ENCODE measurements around the gene MS4A18. TPM values are rescaled to one million over a fixed set of nuclear protein-coding genes. Genes with fewer than 3 reads are reported as not detected.
"Not testable (repeated sequence)": the region's sequence is repeated elsewhere in the genome, so short reads cannot be mapped to it uniquely, and the experiment has no call there.

Gene MS4A18
- total and polyA plus RNA-seq, 2 experiments from 2014 or later = not detected

DNA sequence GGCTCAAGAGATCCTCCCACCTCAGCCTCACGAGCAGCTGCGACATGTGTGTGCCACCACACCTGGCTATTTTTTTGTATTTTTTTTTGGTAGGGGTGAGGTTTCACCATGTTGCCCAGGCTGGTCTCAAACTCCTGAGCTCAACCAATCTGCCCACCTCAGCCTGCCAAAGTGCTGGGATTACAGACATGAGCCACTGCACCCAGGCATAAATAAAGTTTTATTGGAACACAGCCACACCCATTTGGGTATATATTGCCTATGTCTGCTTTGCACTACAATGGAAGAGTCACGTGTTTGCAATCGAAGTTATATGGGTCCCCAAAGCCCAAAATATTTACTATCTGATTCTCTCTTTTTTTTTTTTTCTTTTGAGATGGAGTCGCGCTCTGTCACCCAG is 30.4 kb downstream of the MS4A18 start:
- Histone ChIP-seq H3K27ac (no peak overlapping the region), H3F3A (ENCODE audit: insufficient read depth) (no peaks in the 10 kb centered on the region), H2AFZ (no peak overlapping the region), H3K9me3 (ENCODE audit: low read depth) (no peaks in the 10 kb centered on the region), H3K4me3 (no peak overlapping the region), H3K36me3 (ENCODE audit: low read depth) (no peaks in the 10 kb centered on the region), H3K79me2 (ENCODE audit: insufficient read depth) (no peaks in the 10 kb centered on the region), H3K27me3 (replicated peaks; ENCODE audit: insufficient read depth) (peaks cover 40% of the 10 kb centered on the region), H4K20me1 (ENCODE audit: insufficient read depth) (no peaks in the 10 kb centered on the region), H3K4me1 (ENCODE audit: insufficient read depth) (no peaks in the 10 kb centered on the region), H3K4me2 (ENCODE audit: unreplicated experiment) (no peak overlapping the region), H3K9me2 (ENCODE audit: insufficient read depth) (no peaks in the 10 kb centered on the region), H3K9ac (no peak overlapping the region)
- TF ChIP-seq EZH2phosphoT487 (IDR thresholded peaks at IDR 0.05; ENCODE audit: insufficient read depth, low read depth) (no peak), EZH2 (IDR thresholded peaks at IDR 0.05; ENCODE audit: insufficient read depth, poor library complexity, severe bottlenecking) (no peak)
- in situ Hi-C loops (cut with MboI) = no loop called here
- DNase-seq = no peak
- WGBS, 2 experiments (ENCODE audit: low coverage in 1 of 2, low lambda C conversion rate in 2 of 2, missing lambda C conversion rate in 2 of 2) = 39 to 45% methylated on average over 6 of the region's 6 CpGs

DNA sequence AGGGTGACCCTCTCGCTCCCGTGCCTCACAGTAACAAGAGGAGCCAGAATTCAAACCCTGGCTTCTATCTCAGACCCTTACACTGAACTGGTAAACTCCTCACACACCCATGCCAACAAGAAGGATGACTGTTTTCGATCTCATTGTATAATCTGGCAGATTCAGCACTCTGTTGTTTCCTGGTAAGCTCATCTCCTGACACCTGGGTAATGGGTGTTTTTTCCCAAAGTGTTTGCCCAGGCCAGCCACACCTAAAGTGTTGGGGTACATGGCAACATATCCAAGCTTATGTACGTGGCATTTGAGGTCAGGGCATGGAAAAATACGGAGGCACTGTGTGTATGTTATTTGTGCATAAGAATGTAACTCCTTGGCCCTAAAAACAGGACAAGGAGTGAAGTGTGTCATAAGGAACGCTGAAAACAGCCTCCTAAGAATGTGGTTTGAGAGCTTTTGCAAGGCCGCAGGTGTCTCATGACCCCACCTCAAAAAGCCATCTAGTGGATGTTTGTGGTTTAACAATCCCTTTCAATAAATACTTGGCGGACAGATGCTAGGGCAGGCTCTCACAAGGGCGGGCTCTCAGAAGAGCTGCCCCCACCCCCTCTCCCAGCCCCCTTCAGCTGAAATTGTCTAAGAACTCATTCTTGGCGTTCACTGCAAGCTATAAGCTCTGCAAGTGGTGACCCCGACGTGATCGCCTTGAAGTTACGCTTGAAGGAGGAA is 31.9 kb downstream of the MS4A18 start, which contains the start of gene MS4A15:
TSS of gene MS4A15 (plus strand) at position 561 of the 726 bp plus-strand sequence. CDS start 6,867 bp downstream, outside the sequence.
- H3K4me3 ChIP-seq = no peak within 1 kb of the TSS
- H3K9me2 ChIP-seq (ENCODE audit: insufficient read depth) = no peaks in the 10 kb centered on the region
- H3K4me2 ChIP-seq (ENCODE audit: unreplicated experiment) = no peak within 1 kb of the TSS
- H3K9me3 ChIP-seq (ENCODE audit: low read depth) = no peaks in the 10 kb centered on the region
- no peak within 1 kb of the TSS for H3K27ac ChIP-seq
- 29 to 33% methylated on average over 14 of the region's 14 CpGs for WGBS, 2 experiments (ENCODE audit: low coverage in 1 of 2, low lambda C conversion rate in 2 of 2, missing lambda C conversion rate in 2 of 2)
- TF ChIP-seq EZH2phosphoT487 (IDR thresholded peaks at IDR 0.05; ENCODE audit: insufficient read depth, low read depth) (no peak), EZH2 (IDR thresholded peaks at IDR 0.05; ENCODE audit: insufficient read depth, poor library complexity, severe bottlenecking) (no peak)
- no peaks in the 10 kb centered on the region for H3F3A ChIP-seq (ENCODE audit: insufficient read depth)
- no peak within 1 kb of the TSS for H2AFZ ChIP-seq
- no peaks in the 10 kb centered on the region for H4K20me1 ChIP-seq (ENCODE audit: insufficient read depth)
- H3K4me1 ChIP-seq (ENCODE audit: insufficient read depth) = no peaks in the 10 kb centered on the region
- H3K27me3 ChIP-seq (replicated peaks; ENCODE audit: insufficient read depth) = peaks cover 55% of the 10 kb centered on the region
- H3K79me2 ChIP-seq (ENCODE audit: insufficient read depth) = no peaks in the 10 kb centered on the region
- in situ Hi-C loops (cut with MboI) = no loop called here
- H3K36me3 ChIP-seq (ENCODE audit: low read depth) = no peaks in the 10 kb centered on the region
- H3K9ac ChIP-seq = no peak within 1 kb of the TSS
- peak; percentile 14 for DNase-seq

DNA sequence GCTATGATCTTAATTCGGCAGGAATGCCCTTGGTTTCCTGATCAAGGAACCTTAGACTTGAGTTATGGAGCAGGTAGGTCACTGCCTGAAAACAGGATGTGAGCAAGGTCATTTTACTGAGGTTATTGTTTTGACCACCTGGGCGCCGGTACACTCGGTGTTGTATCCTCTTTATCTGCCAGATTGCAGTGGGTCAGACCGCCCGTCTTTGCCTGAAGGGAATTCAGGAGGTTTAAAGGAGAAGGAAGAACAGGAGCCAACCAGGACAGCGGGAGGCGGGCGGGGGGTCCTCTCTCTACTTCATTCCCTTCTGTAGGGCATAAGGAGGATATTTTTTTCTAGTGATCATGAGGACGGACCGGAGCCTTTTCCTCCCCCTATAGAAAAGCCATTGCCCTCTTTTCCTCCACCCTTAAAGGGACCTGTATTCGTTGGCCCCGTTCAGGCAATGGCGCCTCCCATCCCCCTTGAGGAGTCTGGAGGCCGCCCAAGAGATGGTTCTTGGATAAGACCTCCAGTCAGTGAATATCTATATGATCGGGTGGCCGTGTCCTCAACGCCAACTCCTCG is 32.8 kb downstream of the MS4A18 start:
- no peaks in the 10 kb centered on the region for H3F3A ChIP-seq (ENCODE audit: insufficient read depth)
- no peak overlapping the region for H3K9ac ChIP-seq
- no peak overlapping the region for H2AFZ ChIP-seq
- no peak overlapping the region for H3K4me3 ChIP-seq
- no peaks in the 10 kb centered on the region for H3K79me2 ChIP-seq (ENCODE audit: insufficient read depth)
- H3K9me3 ChIP-seq (ENCODE audit: low read depth) = no peaks in the 10 kb centered on the region
- no peaks in the 10 kb centered on the region for H4K20me1 ChIP-seq (ENCODE audit: insufficient read depth)
- 49 to 52% methylated on average over 19 of the region's 19 CpGs for WGBS, 2 experiments (ENCODE audit: low coverage in 1 of 2, low lambda C conversion rate in 2 of 2, missing lambda C conversion rate in 2 of 2)
- TF ChIP-seq EZH2phosphoT487 (IDR thresholded peaks at IDR 0.05; ENCODE audit: insufficient read depth, low read depth) (no peak), EZH2 (IDR thresholded peaks at IDR 0.05; ENCODE audit: insufficient read depth, poor library complexity, severe bottlenecking) (no peak)
- H3K4me2 ChIP-seq (ENCODE audit: unreplicated experiment) = no peak overlapping the region
- H3K27me3 ChIP-seq (replicated peaks; ENCODE audit: insufficient read depth) = peaks cover 61% of the 10 kb centered on the region
- H3K9me2 ChIP-seq (ENCODE audit: insufficient read depth) = no peaks in the 10 kb centered on the region
- no peaks in the 10 kb centered on the region for H3K4me1 ChIP-seq (ENCODE audit: insufficient read depth)
- no peak overlapping the region for H3K27ac ChIP-seq
- in situ Hi-C loops (cut with MboI) = no loop called here
- DNase-seq = no peak
- no peaks in the 10 kb centered on the region for H3K36me3 ChIP-seq (ENCODE audit: low read depth)

DNA sequence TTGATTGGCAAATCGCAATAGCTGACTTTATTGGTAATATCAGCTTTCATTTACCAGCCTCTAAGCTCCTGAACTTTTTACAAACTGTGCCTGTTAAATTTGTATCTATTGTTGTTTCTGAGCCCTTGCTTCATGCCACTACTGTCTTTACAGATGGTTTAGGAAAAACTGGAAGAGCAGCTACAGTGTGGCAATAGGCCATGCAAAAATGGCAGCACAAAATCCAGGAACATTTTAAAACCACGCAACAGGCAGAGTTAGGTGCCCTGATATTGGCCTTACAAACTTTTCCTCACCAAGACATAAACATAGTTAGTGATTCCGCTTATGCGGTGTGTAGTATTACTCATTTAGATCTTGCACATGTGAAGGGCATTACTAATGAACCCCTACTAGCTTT is 34.2 kb downstream of the MS4A18 start:
- H3K4me1 ChIP-seq (ENCODE audit: insufficient read depth); DNase-seq; in situ Hi-C loops (cut with MboI); H3K4me3 ChIP-seq; H3F3A ChIP-seq (ENCODE audit: insufficient read depth); H3K36me3 ChIP-seq (ENCODE audit: low read depth); H3K9me3 ChIP-seq (ENCODE audit: low read depth); H3K9ac ChIP-seq; H3K9me2 ChIP-seq (ENCODE audit: insufficient read depth); H2AFZ ChIP-seq; H3K27ac ChIP-seq; H4K20me1 ChIP-seq (ENCODE audit: insufficient read depth); H3K4me2 ChIP-seq (ENCODE audit: unreplicated experiment); H3K79me2 ChIP-seq (ENCODE audit: insufficient read depth): not testable (repeated sequence)
- peaks cover 72% of the 10 kb centered on the region for H3K27me3 ChIP-seq (replicated peaks; ENCODE audit: insufficient read depth)
- 54 to 55% methylated on average over 4 of the region's 4 CpGs for WGBS, 2 experiments (ENCODE audit: low coverage in 1 of 2, low lambda C conversion rate in 2 of 2, missing lambda C conversion rate in 2 of 2)

DNA sequence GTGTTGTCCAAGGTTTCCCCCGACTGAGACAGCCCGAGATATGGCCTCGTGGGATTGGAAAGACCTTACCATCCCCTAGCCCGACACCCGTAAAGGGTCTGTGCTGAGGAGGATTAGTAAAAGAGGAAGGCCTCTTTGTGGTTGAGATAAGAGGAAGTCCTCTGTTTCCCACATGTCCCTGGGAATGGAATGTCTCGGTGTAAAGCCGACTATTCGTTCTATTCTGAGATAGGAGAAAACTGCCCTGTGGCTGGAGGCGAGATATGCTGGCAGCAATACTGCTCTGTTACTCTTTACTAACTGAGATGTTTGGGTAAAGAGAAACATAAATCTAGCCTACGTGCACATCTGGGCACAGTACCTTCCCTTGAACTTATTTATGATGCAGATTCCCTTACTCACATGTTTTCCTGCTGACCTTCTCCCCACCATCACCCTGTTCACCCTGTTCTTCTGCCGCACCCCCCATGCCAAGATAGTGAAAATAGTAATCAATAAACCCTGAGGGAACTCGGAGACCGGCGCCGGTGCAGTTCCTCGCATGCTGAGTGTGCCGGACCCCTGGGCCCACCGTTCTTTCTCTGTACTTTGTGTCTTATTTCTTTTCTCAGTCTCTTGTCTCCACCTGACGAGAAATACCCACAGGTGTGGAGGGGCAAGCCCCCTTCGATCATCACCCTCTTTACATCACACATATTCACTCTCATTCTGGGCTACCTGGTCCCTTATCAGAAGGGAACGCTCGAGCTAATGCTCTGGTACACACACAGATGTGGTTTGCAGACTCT is 35.1 kb downstream of the MS4A18 start:
- DNase-seq; H3K4me3 ChIP-seq; H2AFZ ChIP-seq; H4K20me1 ChIP-seq (ENCODE audit: insufficient read depth); H3K9me2 ChIP-seq (ENCODE audit: insufficient read depth); H3K9me3 ChIP-seq (ENCODE audit: low read depth); H3K4me2 ChIP-seq (ENCODE audit: unreplicated experiment); H3K4me1 ChIP-seq (ENCODE audit: insufficient read depth); H3K9ac ChIP-seq; H3K36me3 ChIP-seq (ENCODE audit: low read depth); in situ Hi-C loops (cut with MboI); H3K79me2 ChIP-seq (ENCODE audit: insufficient read depth); H3F3A ChIP-seq (ENCODE audit: insufficient read depth); H3K27ac ChIP-seq: not testable (repeated sequence)
- 28 to 29% methylated on average over 22 of the region's 22 CpGs for WGBS, 2 experiments (ENCODE audit: low coverage in 1 of 2, low lambda C conversion rate in 2 of 2, missing lambda C conversion rate in 2 of 2)
- H3K27me3 ChIP-seq (replicated peaks; ENCODE audit: insufficient read depth) = peaks cover 77% of the 10 kb centered on the region
